AG09319 (cell line): Measurements from ENCODE around the gene ROGDI.
"Not testable (repeated sequence)": the region's sequence is repeated elsewhere in the genome, so short reads cannot be mapped to it uniquely, and the experiment has no call there.

Experiments used
- DNase-seq: peaks from one replicate; pipeline ENCODE4 v3.0.0-alpha.2; 2010; ENCODE audit warnings: low read depth; ENCODE audit errors: extremely low read depth
- CTCF ChIP-seq: IDR thresholded peaks from 2 replicates; pipeline ENCODE4 v1.5.1; 2011; ENCODE audit warnings: low read depth, mild to moderate bottlenecking, inconsistent platforms, low read length, moderate library complexity

The ROGDI gene

GRCh38 chr16:4788489-4788889 lies 13.9 kb downstream of the ROGDI start:
- TF ChIP-seq CTCF = no peak
- DNase-seq = no peak

- DNase-seq = no peak
- TF ChIP-seq CTCF = no peak
Measured at GRCh38 chr16:4787627-4788482, 14.6 kb downstream of the ROGDI start, which contains the start of gene SEPTIN12. TSS of gene SEPTIN12 (minus strand) at chr16:4788345. CDS start at chr16:4787645, 700 bp downstream.

- DNase-seq = no peak
- no peak for TF ChIP-seq CTCF
Measured at GRCh38 chr16:4787068-4787467, 15.4 kb downstream of the ROGDI start.

- no peak for TF ChIP-seq CTCF
- DNase-seq = no peak
Measured at GRCh38 chr16:4785758-4786433, 16.5 kb downstream of the ROGDI start.

- not testable (repeated sequence) for DNase-seq
Measured at GRCh38 chr16:4784444-4784987, 17.9 kb downstream of the ROGDI start.

GRCh38 chr16:4783951-4784336 lies 18.5 kb downstream of the ROGDI start:
- no peak for TF ChIP-seq CTCF
- no peak for DNase-seq

GRCh38 chr16:4783251-4783950 lies 19.0 kb downstream of the ROGDI start:
- DNase-seq = no peak
- no peak for TF ChIP-seq CTCF
